Colonic mucosa (tissue), 4 donors: ENCODE results near the gene KIFAP3. TPM values are rescaled to one million over a fixed set of nuclear protein-coding genes. Genes with fewer than 3 reads are reported as not detected.
A peak's percentile ranks its signal among the peaks of the same experiment; 100 is the strongest.

ENCODE experiments used
- DNase-seq: peaks from one replicate; pipeline ENCODE4 v3.0.0-alpha.2; 2020
- H3K27ac ChIP-seq: fragments of 200-600 bp; one replicate; pipeline ENCODE4 v1.8.0; 2021
- H3K27me3 ChIP-seq: fragments of 200-600 bp; one replicate; pipeline ENCODE4 v1.8.0; 2021
- H3K36me3 ChIP-seq: fragments of 200-600 bp; one replicate; pipeline ENCODE4 v1.8.0; 2021
- H3K4me1 ChIP-seq: fragments of 200-600 bp; one replicate; pipeline ENCODE4 v1.8.0; 2021; ENCODE audit warnings: mild to moderate bottlenecking
- H3K4me3 ChIP-seq: fragments of 200-600 bp; one replicate; pipeline ENCODE4 v1.8.0; 2021
- H3K9ac ChIP-seq, 2 donors: one replicate each; pipeline ENCODE4 v1.7.0; 2013; ENCODE audit warnings: control low read depth in 2 of 2, low read depth in 2 of 2, low read length in 2 of 2
- H3K9me3 ChIP-seq: fragments of 200-600 bp; one replicate; pipeline ENCODE4 v1.8.0; 2021
- CTCF ChIP-seq: fragments of 200-600 bp; IDR thresholded peaks from one replicate; pipeline ENCODE4 v1.8.0; 2022; ENCODE audit warnings: antibody characterized with exemption, mild to moderate bottlenecking
- intact Hi-C: fragments of 100-400 bp; cut with DNase I; formaldehyde crosslinking; loops from one replicate; pipeline ENCODE4 v1.14.1; 2022
- total RNA-seq, 2 donors: library from RNA; stranded (reverse); fragmentation: NEBNext Ultra II Directional in 1 of 2; extraction: Animal tissue kit (Norgen Biotek cat#: 25700) in 1 of 2; gene quantifications; one replicate each; pipeline ENCODE4 v1.2.1, GENCODE V29; 2021
- donor health status: healthy.
- donor health status: DM: no; HTN: no; CAD: no.
- donor health status: DM: no; HTN: no; CAD: no.

KIFAP3 gene
- total RNA-seq, 2 donors from 2014 or later = 18.3 to 27.6 TPM

- no peaks in the 10 kb centered on the region for H3K4me1 ChIP-seq
- peaks cover 2% of the 10 kb centered on the region for H3K36me3 ChIP-seq
- H3K27me3 ChIP-seq = no peaks in the 10 kb centered on the region
- peak; percentile 39 for DNase-seq
- peak overlapping the region; percentile 90 to 93 for H3K9ac ChIP-seq
- intact Hi-C loops = no loop called here
- H3K9me3 ChIP-seq = no peaks in the 10 kb centered on the region
- peak overlapping the region; percentile 91 for H3K4me3 ChIP-seq
- H3K27ac ChIP-seq = peak overlapping the region; percentile 94
- TF ChIP-seq CTCF = no peak
Observed at GRCh38 chr1:169892927-169893644, 181.4 kb downstream of the KIFAP3 start.

GRCh38 chr1:169892176-169892926 is 182.1 kb downstream of the KIFAP3 start:
- Histone ChIP-seq H3K4me1 (no peaks in the 10 kb centered on the region), H3K9me3 (no peaks in the 10 kb centered on the region), H3K4me3 (peak overlapping the region; percentile 91), H3K27ac (peak overlapping the region; percentile 94), H3K27me3 (no peaks in the 10 kb centered on the region), H3K9ac (peak overlapping the region; percentile 90 to 93), H3K36me3 (peaks cover 6% of the 10 kb centered on the region)
- intact Hi-C loops = no loop called here
- no peak for DNase-seq
- no peak for TF ChIP-seq CTCF

GRCh38 chr1:169891539-169891885 is 183.0 kb downstream of the KIFAP3 start:
- H3K36me3 ChIP-seq = peaks cover 6% of the 10 kb centered on the region
- H3K4me3 ChIP-seq = no peak overlapping the region
- no peak for TF ChIP-seq CTCF
- H3K4me1 ChIP-seq = no peaks in the 10 kb centered on the region
- DNase-seq = no peak
- no peak overlapping the region for H3K9ac ChIP-seq
- H3K27ac ChIP-seq = peak overlapping the region; percentile 94
- H3K27me3 ChIP-seq = no peaks in the 10 kb centered on the region
- intact Hi-C loops = no loop called here
- no peaks in the 10 kb centered on the region for H3K9me3 ChIP-seq

GRCh38 chr1:169890761-169891538 is 183.5 kb downstream of the KIFAP3 start:
- intact Hi-C loops = no loop called here
- TF ChIP-seq CTCF = no peak
- Histone ChIP-seq H3K27me3 (no peaks in the 10 kb centered on the region), H3K27ac (peak overlapping the region; percentile 94), H3K9ac (peak overlapping the region in 1 of 2 donors; percentile 21), H3K36me3 (peaks cover 6% of the 10 kb centered on the region), H3K4me3 (no peak overlapping the region), H3K9me3 (no peaks in the 10 kb centered on the region), H3K4me1 (no peaks in the 10 kb centered on the region)
- DNase-seq = peak; percentile 75

GRCh38 chr1:169889871-169890270 is 184.6 kb downstream of the KIFAP3 start:
- Histone ChIP-seq H3K4me1 (no peaks in the 10 kb centered on the region), H3K27me3 (no peaks in the 10 kb centered on the region), H3K9ac (no peak overlapping the region), H3K9me3 (no peaks in the 10 kb centered on the region), H3K27ac (no peak overlapping the region), H3K36me3 (peaks cover 6% of the 10 kb centered on the region), H3K4me3 (no peak overlapping the region)
- no peak for TF ChIP-seq CTCF
- DNase-seq = no peak
- intact Hi-C loops = no loop called here
